GM18909 (cell line): ENCODE measurements around the gene BTBD6.

ENCODE experiments used
- ATAC-seq: cut with Tn5 transposase; IDR thresholded peaks from one replicate; pipeline ENCODE4 v1.9.1; 2021; ENCODE audit warnings: mild to moderate bottlenecking; ENCODE audit not compliant: unreplicated experiment, poor library complexity

BTBD6 gene

GRCh38 chr14:105248368-105249181 lies at the start of gene BTBD6:
TSS of gene BTBD6 (plus strand) at chr14:105248533. CDS start at chr14:105248712, 179 bp downstream.
- peak; percentile 88 for ATAC-seq

GRCh38 chr14:105198588-105198987 lies 49.7 kb upstream of the BTBD6 start:
- no peak for ATAC-seq

GRCh38 chr14:105199093-105199492 lies 49.2 kb upstream of the BTBD6 start:
- no peak for ATAC-seq

GRCh38 chr14:105200074-105200473 lies 48.3 kb upstream of the BTBD6 start:
- ATAC-seq: no peak

- ATAC-seq: no peak
These were observed 47.7 kb upstream of the BTBD6 start for GRCh38 chr14:105200641-105201040.

- ATAC-seq: no peak
These were observed 47.0 kb upstream of the BTBD6 start for GRCh38 chr14:105201156-105201924.

GRCh38 chr14:105201925-105202513 lies 46.3 kb upstream of the BTBD6 start:
- ATAC-seq: no peak

- ATAC-seq: no peak
These were observed 45.2 kb upstream of the BTBD6 start for GRCh38 chr14:105203057-105203531.

- no peak for ATAC-seq
These were observed 44.6 kb upstream of the BTBD6 start for GRCh38 chr14:105203701-105204100.

GRCh38 chr14:105204206-105204930 lies 44.0 kb upstream of the BTBD6 start:
- ATAC-seq: no peak

GRCh38 chr14:105204931-105205672 lies 43.2 kb upstream of the BTBD6 start:
- ATAC-seq: no peak

- no peak for ATAC-seq
These were observed 42.6 kb upstream of the BTBD6 start for GRCh38 chr14:105205673-105206208.

- ATAC-seq: no peak
These were observed 41.5 kb upstream of the BTBD6 start for GRCh38 chr14:105206873-105207272.

- ATAC-seq: no peak
These were observed 40.9 kb upstream of the BTBD6 start for GRCh38 chr14:105207460-105207901.

GRCh38 chr14:105207996-105208737 lies 40.2 kb upstream of the BTBD6 start:
- no peak for ATAC-seq

GRCh38 chr14:105208738-105209075 lies 39.6 kb upstream of the BTBD6 start:
- no peak for ATAC-seq

GRCh38 chr14:105209091-105209490 lies 39.2 kb upstream of the BTBD6 start:
- no peak for ATAC-seq

GRCh38 chr14:105209646-105210045 lies 38.7 kb upstream of the BTBD6 start:
- ATAC-seq: no peak
